AG04449 (cell line): Measurements from ENCODE around the gene KRTAP5-3.
"Not testable (repeated sequence)": the region's sequence is repeated elsewhere in the genome, so short reads cannot be mapped to it uniquely, and the experiment has no call there.

ENCODE experiments used
- CTCF ChIA-PET: fragments of 350-600 bp; formaldehyde crosslinking; extraction: SDS; loops from one replicate; lab custom pipeline; 2021; ENCODE audit warnings: antibody characterized with exemption; lab: Yijun Ruan, JAX
- POLR2A ChIA-PET: fragments of 400-600, 350-600 bp; formaldehyde crosslinking; extraction: SDS; loops from one replicate; lab custom pipeline; 2020; ENCODE audit warnings: antibody characterized with exemption, inconsistent platforms; lab: Yijun Ruan, JAX
- DNase-seq: peaks from one replicate; pipeline ENCODE4 v3.0.0-alpha.2; 2010; ENCODE audit warnings: low read depth, low spot score
- H3K4me3 ChIP-seq: 2 replicates; pipeline ENCODE4 v1.5.1; 2011; ENCODE audit warnings: low read depth, mild to moderate bottlenecking, control low read depth, low read length
- TF ChIP-seq, protein P1 (sequence below): IDR thresholded peaks from one replicate; pipeline ENCODE4 v1.5.1; 2011; ENCODE audit warnings: mild to moderate bottlenecking, moderate library complexity, low read length, control low read depth, inconsistent platforms; ENCODE audit not compliant: insufficient read depth; ENCODE audit errors: missing control alignments

The KRTAP5-3 gene

DNA sequence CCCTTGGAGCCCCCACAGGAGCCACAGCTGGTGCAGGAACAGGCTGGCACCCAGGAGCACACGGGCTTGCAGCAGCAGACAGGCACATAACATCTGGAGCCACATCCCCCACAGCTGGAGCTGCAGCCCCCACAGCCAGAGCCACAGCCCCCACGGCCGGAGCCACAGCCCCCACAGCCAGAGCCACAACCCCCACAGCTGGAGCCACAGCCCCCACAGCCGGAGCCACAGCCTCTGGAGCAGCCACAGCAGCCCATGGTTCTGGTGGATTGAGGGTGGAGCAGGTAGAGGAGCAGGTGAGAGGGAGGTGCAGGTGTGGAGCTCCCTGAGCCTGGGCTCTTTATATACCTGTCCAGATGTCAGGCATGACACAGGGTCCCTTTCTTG lies 10.3 kb downstream of the KRTAP5-3 start, which contains the start of gene KRTAP5-2:
Gene KRTAP5-2 (minus strand): TSS at position 301 of the 387 bp plus-strand sequence. CDS start 44 bp downstream, at position 257.
- ChIA-PET CTCF (interaction anchor here (0.6 to 10.7 kb wide), 11 partner anchors 9 to 470 kb away, joined by 3 to 103 read pairs (median 4); no protein-coding TSS in a partner anchor), POLR2A (no interaction called here)
- TF ChIP-seq, protein P1, sequence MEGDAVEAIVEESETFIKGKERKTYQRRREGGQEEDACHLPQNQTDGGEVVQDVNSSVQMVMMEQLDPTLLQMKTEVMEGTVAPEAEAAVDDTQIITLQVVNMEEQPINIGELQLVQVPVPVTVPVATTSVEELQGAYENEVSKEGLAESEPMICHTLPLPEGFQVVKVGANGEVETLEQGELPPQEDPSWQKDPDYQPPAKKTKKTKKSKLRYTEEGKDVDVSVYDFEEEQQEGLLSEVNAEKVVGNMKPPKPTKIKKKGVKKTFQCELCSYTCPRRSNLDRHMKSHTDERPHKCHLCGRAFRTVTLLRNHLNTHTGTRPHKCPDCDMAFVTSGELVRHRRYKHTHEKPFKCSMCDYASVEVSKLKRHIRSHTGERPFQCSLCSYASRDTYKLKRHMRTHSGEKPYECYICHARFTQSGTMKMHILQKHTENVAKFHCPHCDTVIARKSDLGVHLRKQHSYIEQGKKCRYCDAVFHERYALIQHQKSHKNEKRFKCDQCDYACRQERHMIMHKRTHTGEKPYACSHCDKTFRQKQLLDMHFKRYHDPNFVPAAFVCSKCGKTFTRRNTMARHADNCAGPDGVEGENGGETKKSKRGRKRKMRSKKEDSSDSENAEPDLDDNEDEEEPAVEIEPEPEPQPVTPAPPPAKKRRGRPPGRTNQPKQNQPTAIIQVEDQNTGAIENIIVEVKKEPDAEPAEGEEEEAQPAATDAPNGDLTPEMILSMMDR = no peak
- no peak for DNase-seq
- H3K4me3 ChIP-seq = no peak within 1 kb of the TSS

DNA sequence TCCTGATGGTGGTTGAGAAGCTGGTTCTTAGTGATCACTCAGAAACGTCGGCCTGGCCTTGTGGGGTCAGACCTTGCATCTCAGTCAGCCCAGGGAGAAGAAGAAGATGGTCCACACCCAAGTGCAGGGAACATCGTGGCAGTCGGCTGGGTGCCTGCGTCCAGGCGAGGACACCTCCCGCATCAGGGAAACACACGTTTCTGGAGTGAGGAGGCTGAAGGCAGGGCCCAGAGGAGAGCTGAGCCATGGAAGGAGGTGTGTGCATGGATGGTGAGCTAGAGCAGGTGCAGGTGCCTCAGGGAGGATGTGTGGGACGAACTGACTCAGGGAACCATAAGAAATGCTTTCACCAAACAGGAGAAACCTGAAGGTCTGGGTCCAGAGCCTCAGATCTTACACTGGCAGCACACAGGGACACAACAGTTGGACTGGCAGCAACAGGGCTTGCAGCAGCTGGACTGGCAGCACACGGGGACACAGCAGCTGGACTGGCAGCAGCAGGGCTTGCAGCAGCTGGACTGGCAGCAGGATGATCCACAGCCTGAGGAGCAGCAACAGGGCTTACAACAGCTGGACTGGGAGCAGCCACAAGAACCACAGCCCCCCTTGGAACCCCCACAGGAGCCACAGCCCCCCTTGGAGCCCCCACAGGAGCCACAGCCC lies 10.8 kb downstream of the KRTAP5-3 start:
- TF ChIP-seq, protein P1 = no peak
- no peak overlapping the region for H3K4me3 ChIP-seq
- DNase-seq = no peak
- ChIA-PET POLR2A (no interaction called here), CTCF (interaction anchor here (0.6 to 10.7 kb wide), 15 partner anchors 8 to 469 kb away, joined by 3 to 103 read pairs (median 4); partner anchors contain the start of gene KRTAP5-1)

DNA sequence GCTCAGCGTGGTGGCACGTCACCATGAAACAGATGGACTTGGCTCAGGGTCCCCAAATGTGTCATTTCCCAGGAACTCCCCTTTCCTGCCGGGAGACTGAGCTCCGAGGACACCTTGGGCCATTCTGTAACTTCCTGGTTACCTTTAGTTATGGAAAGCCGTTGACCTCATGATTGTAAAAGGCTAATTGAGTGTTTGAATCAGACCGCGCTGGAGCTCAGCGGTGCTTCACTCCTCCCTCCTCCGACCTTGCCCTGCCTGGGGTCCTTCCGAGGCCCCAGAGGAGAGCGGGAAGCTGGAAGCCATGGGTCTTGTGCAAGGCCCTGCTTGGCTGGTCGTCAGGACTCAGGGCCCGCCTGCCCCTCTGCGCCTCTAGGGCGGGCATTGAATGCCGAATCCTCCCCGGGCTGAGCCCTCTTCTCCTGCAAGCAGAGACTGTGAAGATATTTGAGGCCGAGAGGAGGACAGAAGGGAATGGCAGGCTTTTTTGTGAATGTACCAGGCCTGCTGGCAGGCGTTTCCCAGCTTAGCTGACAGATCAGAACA lies 11.6 kb downstream of the KRTAP5-3 start:
- CTCF ChIA-PET = interaction anchor here (0.9 to 10.7 kb wide), 13 partner anchors 8 to 405 kb away, joined by 3 to 103 read pairs (median 15); partner anchors contain the start of gene KRTAP5-1
- not testable (repeated sequence) for DNase-seq

DNA sequence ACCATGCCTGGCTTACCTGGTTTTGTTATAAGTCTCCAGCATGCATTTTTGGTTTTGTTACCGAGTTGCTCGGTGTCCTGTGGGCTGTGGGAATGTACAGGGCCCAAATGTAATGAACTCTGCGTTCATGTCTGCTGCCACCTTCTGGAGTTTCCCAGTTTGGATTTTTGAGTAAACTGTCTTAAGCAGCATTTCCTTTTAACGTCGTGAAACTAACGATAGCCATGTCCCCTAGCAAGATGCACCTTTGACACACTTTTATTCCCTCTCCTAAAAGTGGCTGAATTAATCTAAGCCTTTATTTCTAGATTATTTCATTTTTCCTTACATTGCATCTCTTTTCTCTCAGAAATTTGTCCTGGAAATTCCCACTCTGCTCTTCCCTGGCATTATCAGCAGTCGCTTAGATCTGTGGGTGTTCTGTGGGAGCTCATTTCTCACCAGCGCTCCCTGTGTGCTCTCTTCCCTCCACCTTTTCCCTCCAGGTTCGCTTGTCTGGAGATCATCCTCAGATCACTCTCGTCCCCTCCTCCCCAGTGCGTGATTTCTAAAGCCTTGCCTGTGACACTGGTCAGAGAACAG lies 12.2 kb downstream of the KRTAP5-3 start:
- H3K4me3 ChIP-seq, POLR2A ChIA-PET, DNase-seq: not testable (repeated sequence)
- CTCF ChIA-PET = interaction anchor here (0.7 to 10.7 kb wide), 19 partner anchors 7 to 555 kb away, joined by 3 to 103 read pairs (median 7); partner anchors contain the start of gene KRTAP5-1

More for the DNA sequence above, 11.6 kb downstream of the KRTAP5-3 start:
- POLR2A ChIA-PET, H3K4me3 ChIP-seq: not testable (repeated sequence)

DNA sequence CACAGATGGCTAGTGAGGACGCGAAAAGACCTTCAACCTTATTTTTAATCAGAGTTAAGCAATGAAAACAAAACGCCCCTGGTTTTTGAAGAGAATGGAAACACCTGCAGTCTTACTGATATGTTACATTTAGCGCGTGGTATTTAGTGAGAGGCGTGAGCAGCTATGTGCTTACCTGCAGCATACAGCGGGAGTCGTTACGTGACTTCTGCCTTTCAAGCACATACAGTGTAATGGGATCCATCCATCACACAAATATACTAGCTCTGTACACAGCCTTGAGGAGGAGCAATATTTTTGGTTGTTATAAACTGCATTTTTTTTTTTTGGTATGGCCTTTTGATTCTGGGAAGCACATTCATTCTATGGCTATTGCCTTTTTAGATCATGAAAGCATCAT lies 15.6 kb downstream of the KRTAP5-3 start:
- H3K4me3 ChIP-seq = no peak overlapping the region
- ChIA-PET CTCF (interaction anchor here (0.8 to 10.7 kb wide), 3 partner anchors 18 to 60 kb away, joined by 3 to 103 read pairs (median 49); no protein-coding TSS in a partner anchor), POLR2A (interaction anchor here (0.7 kb wide), 1 partner anchor 357 kb away, joined by 3 read pairs; no protein-coding TSS in a partner anchor)
- TF ChIP-seq, protein P1 = no peak
- no peak for DNase-seq

DNA sequence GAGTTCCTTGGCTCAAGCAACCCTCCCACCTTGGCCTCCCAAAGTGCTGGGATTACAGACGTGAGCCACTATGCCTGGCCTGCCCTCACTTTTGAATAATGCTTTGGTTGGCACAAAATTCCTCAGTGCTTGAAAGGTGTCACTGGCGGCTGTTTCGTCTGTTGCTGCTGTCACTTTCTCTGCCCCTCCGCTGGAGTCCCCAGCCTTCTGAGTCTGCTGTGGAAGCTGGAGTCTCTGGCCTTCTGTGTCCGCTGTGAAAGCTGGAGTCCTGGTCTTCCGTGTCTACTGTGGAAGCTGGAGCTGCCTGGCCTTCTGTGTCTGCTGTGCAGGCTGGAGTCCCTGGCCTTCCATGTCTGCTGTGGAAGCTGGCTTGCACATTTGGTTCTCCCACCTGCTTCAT lies 18.3 kb downstream of the KRTAP5-3 start:
- TF ChIP-seq, protein P1 = no peak
- POLR2A ChIA-PET = no interaction called here
- no peak for DNase-seq
- CTCF ChIA-PET = interaction anchor here (2.2 to 10.7 kb wide), 2 partner anchors 7 to 15 kb away, joined by 8 to 103 read pairs; no protein-coding TSS in a partner anchor
- H3K4me3 ChIP-seq = no peak overlapping the region

DNA sequence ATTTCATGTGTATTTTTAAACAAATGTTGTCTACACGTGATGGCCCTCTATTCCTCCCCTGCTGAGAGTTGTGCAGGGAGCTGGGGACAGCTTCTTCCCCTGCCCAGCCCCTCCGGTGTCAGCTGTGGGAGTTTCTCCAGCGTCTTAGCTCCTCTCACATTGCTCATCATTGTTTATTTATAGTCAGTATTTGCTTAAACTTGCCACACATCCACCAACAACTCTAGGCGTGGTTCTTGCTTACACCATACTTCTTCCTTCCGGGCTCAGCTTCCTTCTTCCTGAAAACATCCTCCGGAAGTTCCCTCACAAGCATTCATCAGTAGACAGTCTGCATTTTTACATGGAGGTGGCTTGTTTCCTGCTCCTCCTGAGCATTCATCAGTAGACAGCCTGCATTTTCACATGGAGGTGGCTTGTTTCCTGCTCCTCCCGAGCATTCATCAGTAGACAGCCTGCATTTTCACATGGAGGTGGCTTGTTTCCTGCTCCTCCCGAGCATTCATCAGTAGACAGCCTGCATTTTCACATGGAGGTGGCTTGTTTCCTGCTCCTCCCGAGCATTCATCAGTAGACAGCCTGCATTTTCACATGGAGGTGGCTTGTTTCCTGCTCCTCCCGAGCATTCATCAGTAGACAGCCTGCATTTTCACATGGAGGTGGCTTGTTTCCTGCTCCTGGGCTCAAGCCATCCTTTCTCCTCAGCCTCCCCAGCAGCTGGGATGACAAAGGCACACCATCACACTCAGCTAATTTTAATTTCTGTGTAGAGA lies 18.9 kb downstream of the KRTAP5-3 start:
- H3K4me3 ChIP-seq, POLR2A ChIA-PET, DNase-seq: not testable (repeated sequence)
- CTCF ChIA-PET = interaction anchor here (1.1 to 10.7 kb wide), 6 partner anchors 8 to 64 kb away, joined by 4 to 103 read pairs (median 8); no protein-coding TSS in a partner anchor
